Chondrocyte (in vitro differentiated cells): Measurements from ENCODE around the gene NR1H2. TPM values are rescaled to one million over a fixed set of nuclear protein-coding genes. Genes with fewer than 3 reads are reported as not detected.

ENCODE experiments used
- DNase-seq: peaks from one replicate; pipeline ENCODE4 v3.0.0; 2021; ENCODE audit warnings: mixed read lengths, low spot score
- H3K27ac Mint-ChIP-seq: one replicate; pipeline ENCODE4 v1.8.0; 2021; ENCODE audit warnings: mild to moderate bottlenecking, moderate library complexity, mixed read lengths; ENCODE audit not compliant: unreplicated experiment
- H3K27me3 Mint-ChIP-seq: 2 replicates; pipeline ENCODE4 v1.8.0; 2021; ENCODE audit warnings: low read depth, mixed read lengths
- H3K36me3 Mint-ChIP-seq: 2 replicates; pipeline ENCODE4 v1.8.0; 2021; ENCODE audit warnings: low read depth, mixed read lengths
- H3K4me1 Mint-ChIP-seq: 2 replicates; pipeline ENCODE4 v1.8.0; 2021; ENCODE audit warnings: low read depth, mild to moderate bottlenecking, mixed read lengths
- H3K4me3 Mint-ChIP-seq: one replicate; pipeline ENCODE4 v1.8.0; 2021; ENCODE audit warnings: mild to moderate bottlenecking, moderate library complexity, mixed read lengths; ENCODE audit not compliant: unreplicated experiment
- H3K9me3 Mint-ChIP-seq: 2 replicates; pipeline ENCODE4 v1.8.0; 2021; ENCODE audit warnings: low read depth, mixed read lengths
- CTCF ChIP-seq: fragments of 200-600 bp; sonication (generic); IDR thresholded peaks from 2 replicates; pipeline ENCODE4 v1.5.0; 2021; ENCODE audit warnings: antibody characterized with exemption, mild to moderate bottlenecking, moderate library complexity
- total RNA-seq: library from RNA; stranded (reverse); gene quantifications from 3 replicates; pipeline ENCODE4 v1.2.1, GENCODE V29; 2021

NR1H2 gene
- total RNA-seq, 1 donor from 2014 or later: 48.3 TPM

GRCh38 chr19:50368649-50369570, 7.3 kb upstream of the NR1H2 start:
- peak; percentile 97 for TF ChIP-seq CTCF
- Mint-ChIP-seq H3K27me3 (no peaks in the 10 kb centered on the region), H3K36me3 (no peaks in the 10 kb centered on the region), H3K4me3 (peak overlapping the region; percentile 89), H3K4me1 (peaks cover 13% of the 10 kb centered on the region), H3K9me3 (no peaks in the 10 kb centered on the region), H3K27ac (peak overlapping the region; percentile 91)
- DNase-seq: peak; percentile 70

GRCh38 chr19:50371914-50372475, 4.3 kb upstream of the NR1H2 start:
- Mint-ChIP-seq H3K4me3 (no peak overlapping the region), H3K36me3 (no peaks in the 10 kb centered on the region)
- TF ChIP-seq CTCF: no peak

GRCh38 chr19:50377051-50377461, 799 bp downstream of the NR1H2 start:
- H3K27ac Mint-ChIP-seq: peak overlapping the region; percentile 6
- H3K4me3 Mint-ChIP-seq: peak overlapping the region; percentile 54
- no peak for TF ChIP-seq CTCF
- H3K9me3 Mint-ChIP-seq: no peaks in the 10 kb centered on the region
- H3K27me3 Mint-ChIP-seq: no peaks in the 10 kb centered on the region
- H3K4me1 Mint-ChIP-seq: peaks cover 7% of the 10 kb centered on the region
- DNase-seq: no peak
- peaks cover 10% of the 10 kb centered on the region for H3K36me3 Mint-ChIP-seq

More at GRCh38 chr19:50371914-50372475, 4.3 kb upstream of the NR1H2 start:
- Mint-ChIP-seq H3K9me3 (no peaks in the 10 kb centered on the region), H3K4me1 (peaks cover 18% of the 10 kb centered on the region), H3K27me3 (no peaks in the 10 kb centered on the region), H3K27ac (no peak overlapping the region)
- DNase-seq: no peak

- H3K4me3 Mint-ChIP-seq: peak overlapping the region; percentile 54
- no peak overlapping the region for H3K27ac Mint-ChIP-seq
- peaks cover 7% of the 10 kb centered on the region for H3K4me1 Mint-ChIP-seq
Measured at GRCh38 chr19:50377517-50377916, 1.3 kb downstream of the NR1H2 start.

More at GRCh38 chr19:50377517-50377916, 1.3 kb downstream of the NR1H2 start:
- DNase-seq: no peak
- Mint-ChIP-seq H3K27me3 (no peaks in the 10 kb centered on the region), H3K9me3 (no peaks in the 10 kb centered on the region), H3K36me3 (peaks cover 10% of the 10 kb centered on the region)
- no peak for TF ChIP-seq CTCF
